Upper lobe of left lung (tissue), 4 donors: Measurements from ENCODE around the gene ZNF653.

Experiments
- POLR2A ChIP-seq, 4 donors: fragments of 450-650 bp; IDR thresholded peaks; one replicate each; pipeline ENCODE4 v1.5.1; 2016 to 2017; ENCODE audit warnings: antibody characterized with exemption in 4 of 4, mild to moderate bottlenecking in 2 of 4
- POLR2AphosphoS5 ChIP-seq, 2 donors: sonication (generic); formaldehyde crosslinking; IDR thresholded peaks; one replicate each; pipeline ENCODE4 v1.5.1; 2017; ENCODE audit warnings: antibody characterized with exemption in 2 of 2
- TF ChIP-seq, protein P1 (sequence below), 6 experiments: fragments of 450-650 bp in 4 of 6; fragments of 200-600 bp in 2 of 6; sonication (generic) in 2 of 6; IDR thresholded peaks; one replicate each; pipeline ENCODE4 v1.5.1; 2016 to 2019; ENCODE audit warnings: antibody characterized with exemption in 6 of 6

DNA sequence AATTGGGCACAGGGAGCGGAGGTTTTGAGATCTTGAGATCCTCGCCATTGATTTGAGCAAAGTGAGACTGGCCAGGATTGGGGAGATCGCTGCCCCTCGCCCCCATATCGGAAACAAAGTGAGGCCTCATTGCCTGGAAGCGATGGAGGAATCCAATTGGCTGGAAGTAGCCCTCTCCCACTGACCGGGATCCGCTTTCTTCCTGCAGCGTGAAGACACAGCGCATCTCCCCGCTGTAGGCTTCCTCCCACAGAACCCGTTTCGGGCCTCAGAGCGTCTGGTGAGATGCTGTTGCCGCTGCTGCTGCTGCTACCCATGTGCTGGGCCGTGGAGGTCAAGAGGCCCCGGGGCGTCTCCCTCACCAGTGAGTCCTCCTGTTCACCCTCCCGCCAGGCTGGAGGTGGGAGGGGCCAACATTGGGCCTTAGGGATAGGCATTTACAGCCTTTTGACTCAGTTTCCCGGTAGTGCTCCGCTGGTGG is 69.8 kb downstream of the ZNF653 start:
- no peak for TF ChIP-seq POLR2A (IDR thresholded peaks at IDR 0.05)
- TF ChIP-seq, protein P1, sequence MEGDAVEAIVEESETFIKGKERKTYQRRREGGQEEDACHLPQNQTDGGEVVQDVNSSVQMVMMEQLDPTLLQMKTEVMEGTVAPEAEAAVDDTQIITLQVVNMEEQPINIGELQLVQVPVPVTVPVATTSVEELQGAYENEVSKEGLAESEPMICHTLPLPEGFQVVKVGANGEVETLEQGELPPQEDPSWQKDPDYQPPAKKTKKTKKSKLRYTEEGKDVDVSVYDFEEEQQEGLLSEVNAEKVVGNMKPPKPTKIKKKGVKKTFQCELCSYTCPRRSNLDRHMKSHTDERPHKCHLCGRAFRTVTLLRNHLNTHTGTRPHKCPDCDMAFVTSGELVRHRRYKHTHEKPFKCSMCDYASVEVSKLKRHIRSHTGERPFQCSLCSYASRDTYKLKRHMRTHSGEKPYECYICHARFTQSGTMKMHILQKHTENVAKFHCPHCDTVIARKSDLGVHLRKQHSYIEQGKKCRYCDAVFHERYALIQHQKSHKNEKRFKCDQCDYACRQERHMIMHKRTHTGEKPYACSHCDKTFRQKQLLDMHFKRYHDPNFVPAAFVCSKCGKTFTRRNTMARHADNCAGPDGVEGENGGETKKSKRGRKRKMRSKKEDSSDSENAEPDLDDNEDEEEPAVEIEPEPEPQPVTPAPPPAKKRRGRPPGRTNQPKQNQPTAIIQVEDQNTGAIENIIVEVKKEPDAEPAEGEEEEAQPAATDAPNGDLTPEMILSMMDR (IDR thresholded peaks at IDR 0.05), result no peak
- TF ChIP-seq POLR2AphosphoS5 (IDR thresholded peaks at IDR 0.05), result no peak
